ENCODE measurements around the gene C21orf91. TPM values are rescaled to one million over a fixed set of nuclear protein-coding genes. Genes with fewer than 3 reads are reported as not detected.

The C21orf91 gene
- total RNA-seq = 13.5 TPM

GRCh38 chr21:17819114-17819876 is at the start of gene C21orf91:
Gene C21orf91, minus strand, starts transcription at chr21:17819356. Its CDS starts 1,038 bp downstream, at chr21:17818318.

Other genes starting within 250 kb of the C21orf91 start
- gene BTG3, start 206.5 kb downstream of the C21orf91 start, total RNA-seq = 24.1 TPM